GM20431 (cell line): ENCODE data around the gene PMVK.

Experiments
- in situ Hi-C: fragments of 300-500 bp; cut with MseI, MboI; formaldehyde crosslinking; loops from one replicate; pipeline ENCODE4 v1.15.0; 2020; ENCODE audit warnings: low sequenced_read_pairs; ENCODE audit not compliant: unreplicated experiment

PMVK gene

GRCh38 chr1:154951901-154952657 is 15.6 kb upstream of the PMVK start:
- in situ Hi-C loops = no loop called here

DNA sequence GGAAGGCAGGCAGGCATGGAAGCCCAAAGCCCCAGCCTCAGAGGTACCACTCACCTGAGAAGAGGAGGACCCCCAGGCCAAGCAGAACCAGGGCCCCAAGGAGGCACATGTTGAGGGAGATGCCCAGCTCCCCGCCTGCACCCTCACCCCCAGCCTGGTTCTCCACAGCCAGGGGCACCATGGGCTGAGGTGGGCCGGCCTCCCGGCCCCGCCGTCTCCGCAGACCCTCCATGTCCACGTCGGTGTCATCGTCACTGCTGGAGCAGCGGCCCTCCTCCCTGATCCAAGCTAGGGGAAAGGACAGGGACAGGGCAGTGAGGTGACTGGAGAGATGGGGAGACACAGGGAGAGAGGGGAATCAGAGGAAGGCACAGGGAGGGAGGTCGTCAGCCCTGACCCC is 11.6 kb upstream of the PMVK start:
- in situ Hi-C loops = no loop called here

DNA sequence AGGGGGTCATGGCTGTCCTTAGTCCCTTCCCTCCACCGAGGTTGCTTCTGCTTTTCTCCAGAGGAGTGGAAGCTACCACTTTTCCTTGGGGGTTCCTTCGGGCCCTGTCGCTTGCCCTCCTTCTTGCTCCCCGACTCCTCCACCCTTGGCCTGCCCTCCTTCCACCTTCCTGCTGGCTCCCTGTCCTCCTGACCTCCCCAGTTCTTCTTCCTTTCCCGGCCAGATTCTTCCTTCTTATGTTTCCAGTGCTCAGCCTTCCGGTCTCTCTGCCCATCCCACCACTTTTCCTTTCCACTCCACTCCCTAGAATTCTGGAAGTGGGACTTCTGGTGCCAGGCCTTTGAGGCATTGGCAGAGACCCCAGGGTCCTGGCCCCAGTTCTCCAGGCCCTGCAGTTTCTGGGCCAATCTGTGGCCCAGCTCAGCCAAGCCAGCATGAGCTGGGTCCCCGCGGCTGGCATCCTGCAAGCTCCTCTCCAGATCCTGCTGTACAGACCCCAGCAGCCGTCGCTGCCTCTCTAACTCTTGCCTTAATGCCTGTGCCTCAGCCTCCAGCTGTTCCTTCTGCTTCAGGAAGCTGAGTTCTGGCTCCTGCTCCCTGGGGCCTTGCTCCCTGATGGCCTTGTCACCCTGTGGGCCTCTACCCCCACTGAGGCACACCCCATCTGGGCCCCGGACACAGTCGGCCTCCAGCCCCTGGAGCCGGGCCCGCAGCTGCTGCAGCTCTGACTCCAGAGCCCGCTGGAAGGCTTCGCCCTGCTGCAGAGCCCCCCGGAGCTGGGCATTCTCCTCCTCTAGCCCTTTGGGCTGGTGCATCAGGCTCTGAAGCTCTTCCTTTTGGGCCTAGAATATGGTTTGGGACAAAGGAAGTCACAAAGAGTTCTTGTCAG is 9.7 kb upstream of the PMVK start:
- in situ Hi-C loops = no loop called here

- in situ Hi-C loops = no loop called here
Measured at GRCh38 chr1:154945160-154945961, 8.8 kb upstream of the PMVK start.

- in situ Hi-C loops = no loop called here
Measured at GRCh38 chr1:154944401-154945159, 8.1 kb upstream of the PMVK start.

GRCh38 chr1:154943649-154944400 is 7.3 kb upstream of the PMVK start:
- in situ Hi-C loops = no loop called here

- in situ Hi-C loops = no loop called here
Measured at GRCh38 chr1:154941333-154942013, 5.0 kb upstream of the PMVK start.

DNA sequence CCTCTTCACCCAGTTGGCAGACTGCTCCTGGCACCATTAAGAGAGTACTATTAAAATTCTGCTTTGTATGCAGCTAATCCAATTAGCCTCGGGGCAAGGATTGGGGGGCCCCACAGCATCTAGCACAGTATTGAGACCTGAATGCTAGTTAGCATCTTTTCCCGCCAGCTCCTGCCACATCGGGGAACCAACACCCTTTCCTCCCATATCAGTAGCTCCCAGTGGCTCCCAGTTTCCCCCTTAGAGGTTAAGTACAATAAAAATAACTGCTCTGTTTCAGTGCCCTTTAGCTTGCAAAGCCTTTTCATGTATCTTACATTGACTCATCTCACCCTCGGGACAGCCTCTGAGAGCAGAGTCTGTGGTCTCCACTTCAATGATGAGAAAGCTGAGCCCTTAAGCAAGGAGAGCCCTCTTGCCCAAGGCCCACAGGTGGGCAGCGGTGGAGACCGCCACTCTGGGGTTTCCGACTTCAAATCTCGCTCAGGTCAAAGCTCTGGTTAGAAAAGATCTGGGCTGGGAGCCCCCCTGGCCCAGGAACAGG is 4.2 kb upstream of the PMVK start:
- in situ Hi-C loops = no loop called here

- in situ Hi-C loops = no loop called here
Measured at GRCh38 chr1:154940213-154940560, 3.7 kb upstream of the PMVK start.

- in situ Hi-C loops = no loop called here
Measured at GRCh38 chr1:154938604-154939399, 2.3 kb upstream of the PMVK start.

DNA sequence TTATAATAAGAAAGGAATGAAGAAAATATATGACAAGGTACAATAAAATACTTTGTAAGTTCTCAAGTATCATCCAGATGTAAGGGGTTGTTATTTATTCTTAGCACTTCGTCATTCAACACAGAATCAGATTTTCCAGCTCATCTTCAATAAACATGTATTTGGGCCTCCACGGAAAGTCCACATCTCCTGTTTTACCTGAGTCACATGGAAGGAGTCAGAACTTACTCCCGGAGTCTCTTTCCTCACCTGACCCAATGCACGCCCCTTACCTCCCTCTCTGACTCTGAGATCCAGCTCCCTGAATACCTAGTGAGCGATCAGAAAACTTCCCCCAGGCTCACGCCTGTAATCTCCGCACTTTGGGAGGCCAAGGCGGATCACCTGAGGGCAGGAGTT is 1.5 kb upstream of the PMVK start:
- in situ Hi-C loops = no loop called here

GRCh38 chr1:154937085-154937987 is 817 bp upstream of the PMVK start:
- in situ Hi-C loops = no loop called here

GRCh38 chr1:154935749-154936554 is 567 bp downstream of the PMVK start:
- in situ Hi-C loops = no loop called here

DNA sequence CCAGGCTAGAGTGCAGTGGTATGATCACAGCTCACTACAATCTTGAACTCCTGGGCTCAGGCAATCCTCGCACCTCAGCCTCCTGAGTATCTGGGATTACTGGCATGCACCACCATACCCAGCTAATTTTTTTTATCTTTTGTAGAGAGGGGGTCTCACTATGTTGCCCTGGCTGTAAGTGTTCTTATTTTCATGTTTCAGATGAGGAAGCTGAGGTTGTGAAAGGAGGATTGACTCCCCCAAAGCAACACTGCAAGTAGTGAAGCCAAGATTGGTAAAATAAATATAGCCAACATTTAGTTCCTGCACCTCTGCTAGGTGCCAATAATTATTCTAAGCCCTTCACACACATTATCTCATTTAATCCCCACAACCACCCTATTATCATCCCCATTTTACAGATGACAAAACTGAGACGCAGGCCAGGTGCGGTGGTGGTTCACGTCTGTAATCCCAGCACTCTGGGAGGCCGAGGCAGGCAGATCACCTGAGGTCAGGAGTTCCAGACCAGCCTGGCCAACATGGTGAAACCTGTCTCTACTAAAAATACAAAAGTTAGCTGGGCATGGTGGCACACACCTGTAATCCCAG is 2.1 kb downstream of the PMVK start:
- in situ Hi-C loops = no loop called here

- in situ Hi-C loops = no loop called here
Measured at GRCh38 chr1:154931940-154932487, 4.5 kb downstream of the PMVK start.
